HFF-Myc (cell line): ENCODE results near the gene NOVA2.

ENCODE experiments used
- DNase-seq: peaks from one replicate; pipeline ENCODE4 v3.0.0-alpha.2; 2011; ENCODE audit warnings: low read depth; ENCODE audit errors: extremely low read depth
- H3K4me3 ChIP-seq: replicated peaks from 2 replicates; pipeline ENCODE4 v1.5.1; 2011; ENCODE audit warnings: low read depth, mild to moderate bottlenecking, control low read depth, low read length
- TF ChIP-seq, protein P1 (sequence below): IDR thresholded peaks from 2 replicates; pipeline ENCODE4 v1.5.1; 2012; ENCODE audit warnings: mild to moderate bottlenecking, low read depth, low read length, control low read depth; ENCODE audit errors: missing control alignments

The NOVA2 gene

DNA sequence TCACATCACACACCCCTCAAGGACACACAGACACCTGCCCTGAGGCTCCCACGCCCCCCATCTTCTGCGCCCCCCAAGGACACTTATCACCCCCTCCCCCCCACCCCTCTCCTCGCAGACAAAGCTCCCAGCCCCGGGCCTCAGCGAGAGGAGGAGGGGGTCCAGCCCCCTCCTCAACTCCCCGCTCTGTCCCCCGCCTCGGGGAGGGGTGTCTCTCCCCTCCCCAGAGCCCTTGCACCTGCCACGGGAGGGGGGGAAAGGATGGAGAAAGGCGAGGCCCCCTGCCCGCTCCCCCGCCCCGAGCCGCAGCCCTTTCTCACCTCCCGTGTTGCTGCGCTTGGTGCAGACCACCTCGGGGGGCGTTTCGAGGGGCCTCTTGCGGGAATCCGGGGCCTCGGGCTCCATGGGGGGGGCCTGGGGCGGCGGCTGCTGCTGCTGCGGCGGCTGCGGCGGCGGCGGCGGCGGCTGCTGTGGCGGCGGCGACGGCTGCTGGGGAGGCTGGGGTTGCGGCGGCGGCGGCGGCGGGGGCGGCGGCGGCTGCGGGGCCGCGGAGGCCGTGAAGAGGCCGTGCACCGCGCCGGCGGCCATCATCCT, 621 bp downstream of the NOVA2 start:
- no peak overlapping the region for H3K4me3 ChIP-seq
- TF ChIP-seq, protein P1, sequence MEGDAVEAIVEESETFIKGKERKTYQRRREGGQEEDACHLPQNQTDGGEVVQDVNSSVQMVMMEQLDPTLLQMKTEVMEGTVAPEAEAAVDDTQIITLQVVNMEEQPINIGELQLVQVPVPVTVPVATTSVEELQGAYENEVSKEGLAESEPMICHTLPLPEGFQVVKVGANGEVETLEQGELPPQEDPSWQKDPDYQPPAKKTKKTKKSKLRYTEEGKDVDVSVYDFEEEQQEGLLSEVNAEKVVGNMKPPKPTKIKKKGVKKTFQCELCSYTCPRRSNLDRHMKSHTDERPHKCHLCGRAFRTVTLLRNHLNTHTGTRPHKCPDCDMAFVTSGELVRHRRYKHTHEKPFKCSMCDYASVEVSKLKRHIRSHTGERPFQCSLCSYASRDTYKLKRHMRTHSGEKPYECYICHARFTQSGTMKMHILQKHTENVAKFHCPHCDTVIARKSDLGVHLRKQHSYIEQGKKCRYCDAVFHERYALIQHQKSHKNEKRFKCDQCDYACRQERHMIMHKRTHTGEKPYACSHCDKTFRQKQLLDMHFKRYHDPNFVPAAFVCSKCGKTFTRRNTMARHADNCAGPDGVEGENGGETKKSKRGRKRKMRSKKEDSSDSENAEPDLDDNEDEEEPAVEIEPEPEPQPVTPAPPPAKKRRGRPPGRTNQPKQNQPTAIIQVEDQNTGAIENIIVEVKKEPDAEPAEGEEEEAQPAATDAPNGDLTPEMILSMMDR, result no peak

DNA sequence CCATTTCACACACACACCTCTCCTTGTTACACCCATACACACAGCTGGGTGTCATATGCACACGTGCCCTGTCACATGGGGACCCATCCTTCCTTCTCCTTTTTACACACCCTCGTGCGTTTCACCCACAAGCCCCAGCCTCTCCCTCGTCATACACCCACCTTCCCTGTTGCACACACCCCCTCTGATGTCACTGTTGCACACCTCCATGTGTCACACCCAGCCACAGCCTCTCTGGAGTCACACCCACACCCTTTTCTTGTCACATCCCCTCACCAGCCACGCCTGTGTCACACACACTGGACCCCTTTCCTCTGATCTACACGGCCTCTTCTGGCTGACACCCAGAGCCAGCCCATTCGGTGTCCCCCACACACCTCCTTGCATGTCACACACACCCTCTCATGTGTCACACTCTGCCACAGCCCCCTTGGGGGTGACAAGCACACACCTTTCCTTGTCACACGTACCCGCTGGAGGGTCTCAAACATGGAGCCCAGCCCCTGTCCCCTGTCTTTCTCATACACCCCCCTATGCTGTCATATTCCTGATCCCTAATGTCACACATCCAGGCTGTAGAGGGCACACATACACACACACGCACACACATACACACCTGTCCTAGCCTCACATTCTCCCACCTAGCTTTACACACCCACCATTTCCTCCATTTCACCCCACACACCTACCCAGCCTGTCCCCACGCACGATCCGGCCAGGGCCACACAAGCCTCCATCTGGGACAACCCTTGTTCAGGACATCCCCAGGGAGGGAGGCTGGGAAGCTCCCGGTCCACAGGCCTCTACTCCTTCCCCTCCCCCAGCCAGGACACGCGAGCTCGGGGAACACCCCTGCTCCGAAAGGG, 1.4 kb downstream of the NOVA2 start:
- no peak for DNase-seq
- no peak overlapping the region for H3K4me3 ChIP-seq
- TF ChIP-seq, protein P1, result no peak

More for the DNA sequence above, 621 bp downstream of the NOVA2 start:
- DNase-seq, result no peak

DNA sequence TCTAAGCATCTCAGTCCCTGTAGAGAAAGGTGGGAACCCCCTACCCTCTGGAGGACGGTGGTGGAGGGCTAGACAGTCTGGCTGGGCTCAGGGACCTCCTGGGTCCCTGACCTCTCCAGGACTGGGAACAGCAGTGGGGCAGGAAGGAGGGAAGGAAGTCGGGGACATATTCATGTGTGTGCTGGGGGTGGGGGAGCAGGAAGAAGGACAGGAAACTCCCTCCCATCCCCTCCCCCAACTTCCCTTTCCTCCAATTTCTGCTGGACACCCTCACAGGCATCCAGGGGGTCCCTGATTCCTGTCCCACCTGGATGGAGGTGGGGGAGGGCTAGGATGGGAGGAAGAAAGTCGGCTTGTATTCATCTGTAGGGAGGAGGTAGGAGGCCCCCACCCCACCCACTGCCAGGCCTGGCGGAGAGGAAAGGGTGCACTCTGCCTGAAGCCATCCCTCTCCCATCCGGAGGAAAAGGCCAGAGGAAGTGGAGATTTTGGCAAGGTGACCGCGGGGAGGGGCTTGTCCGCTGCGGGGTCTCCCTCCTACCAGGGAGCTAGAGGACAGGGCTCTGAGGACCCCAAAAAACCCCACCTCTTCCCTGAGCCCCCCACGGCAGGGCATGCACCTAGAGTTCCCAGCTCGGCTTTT, 2.3 kb downstream of the NOVA2 start:
- no peak for DNase-seq
- TF ChIP-seq, protein P1, result no peak
- no peak overlapping the region for H3K4me3 ChIP-seq

DNA sequence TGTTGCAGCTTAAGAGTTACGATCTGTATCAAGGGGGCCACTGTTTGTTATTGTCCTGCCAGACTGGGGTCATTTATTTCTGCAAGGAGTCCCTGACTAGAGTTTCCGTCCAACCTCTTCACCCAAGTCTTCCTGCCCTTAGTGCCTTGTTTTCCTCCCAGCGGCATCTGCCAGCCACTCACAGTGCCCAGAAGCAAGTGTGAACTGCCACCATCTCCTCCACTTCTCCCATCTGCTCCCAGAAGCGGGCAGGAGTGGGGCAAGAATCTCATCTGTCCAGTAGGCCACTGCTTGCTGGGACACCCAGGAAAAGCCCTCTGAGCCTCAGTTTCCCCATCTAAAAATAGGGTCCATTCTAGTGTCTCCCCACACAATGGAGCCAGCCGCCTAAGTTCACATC, 4.0 kb downstream of the NOVA2 start:
- no peak overlapping the region for H3K4me3 ChIP-seq
- TF ChIP-seq, protein P1, result no peak
- no peak for DNase-seq

DNA sequence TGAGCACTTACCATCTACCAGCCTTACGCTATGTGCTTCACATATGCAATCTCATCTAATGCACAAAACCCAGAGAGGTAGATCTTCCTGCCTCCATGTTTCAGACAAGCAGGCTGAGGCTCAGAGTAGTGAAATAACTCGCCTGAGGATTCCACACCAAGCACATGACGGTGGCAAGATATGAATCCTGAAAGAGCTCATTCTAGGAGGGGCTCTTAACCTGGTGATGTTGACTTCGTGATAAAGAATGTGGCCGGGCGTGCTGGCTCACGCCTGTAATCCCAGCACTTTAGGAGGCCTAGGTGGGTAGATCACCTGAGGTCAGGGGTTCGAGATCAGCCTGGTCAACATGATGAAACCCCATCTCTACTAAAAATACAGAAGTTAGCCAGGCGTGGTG, 5.0 kb downstream of the NOVA2 start:
- TF ChIP-seq, protein P1, result no peak
- DNase-seq, result no peak
- no peak overlapping the region for H3K4me3 ChIP-seq

DNA sequence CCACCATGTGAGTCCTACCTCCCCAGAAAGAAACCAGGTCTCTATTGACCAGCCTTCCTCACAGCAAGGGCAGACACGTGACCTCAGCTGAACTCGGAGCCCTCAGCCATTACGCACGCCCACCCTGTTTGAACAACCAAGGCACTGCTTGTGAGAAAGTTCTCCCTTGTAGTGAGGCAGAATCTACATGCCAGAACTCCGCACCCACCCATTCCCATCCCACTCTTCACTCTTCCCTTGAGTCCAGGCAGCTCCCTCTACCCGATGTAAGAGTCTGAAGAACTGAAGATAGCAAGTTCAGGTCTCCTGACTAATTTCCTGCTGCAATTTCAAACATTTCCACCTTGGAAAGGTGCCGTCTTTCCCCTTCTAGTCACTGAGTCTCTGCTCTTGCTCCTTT, 6.4 kb downstream of the NOVA2 start:
- DNase-seq, result no peak
- TF ChIP-seq, protein P1, result no peak
- no peak overlapping the region for H3K4me3 ChIP-seq
